Testis (tissue), 5 donors: ENCODE measurements around the gene MYO7B. TPM values are rescaled to one million over a fixed set of nuclear protein-coding genes. Genes with fewer than 3 reads are reported as not detected.

Experiments
- DNase-seq: peaks from one replicate; pipeline ENCODE4 v3.0.0-alpha.2; 2019
- H3K27ac ChIP-seq, 2 donors: fragments of 200-600 bp; sonication (generic); one replicate each; pipeline ENCODE4 v1.5.1; 2019
- H3K27me3 ChIP-seq: fragments of 200-600 bp; sonication (generic); one replicate; pipeline ENCODE4 v1.5.1; 2019
- H3K36me3 ChIP-seq: fragments of 200-600 bp; sonication (generic); one replicate; pipeline ENCODE4 v1.5.1; 2017; ENCODE audit warnings: low read depth; ENCODE audit errors: missing control alignments
- H3K4me1 ChIP-seq: fragments of 200-600 bp; sonication (generic); one replicate; pipeline ENCODE4 v1.5.1; 2019
- H3K4me3 ChIP-seq, 2 donors: fragments of 200-600 bp; sonication (generic); one replicate each; pipeline ENCODE4 v1.5.1; 2017 to 2019
- H3K9me3 ChIP-seq: fragments of 200-600 bp; sonication (generic); one replicate; pipeline ENCODE4 v1.5.1; 2017
- POLR2A ChIP-seq: fragments of 450-650 bp; IDR thresholded peaks from one replicate; pipeline ENCODE4 v1.6.1; 2017; ENCODE audit warnings: antibody characterized with exemption, mild to moderate bottlenecking, moderate library complexity
- WGBS, 2 donors: methylation state at CpG; one replicate each; pipeline ENCODE4 v1.1.5; 2018; 5-methylcytosine and 5-hydroxymethylcytosine counted together
- intact Hi-C: fragments of 100-400 bp; cut with DNase I; formaldehyde crosslinking; loops from one replicate; pipeline ENCODE4 v1.15.1; 2023; ENCODE audit warnings: low total_unique reads
- long read RNA-seq, 2 donors: transcript quantifications; one replicate each; lab custom pipeline, GENCODE V29; 2026
- polyA plus RNA-seq: library from polyadenylated mRNA; stranded (reverse); fragments of 350-450 nt; fragmentation: Illumina TruSeq; extraction: RNeasy Lipid Tissue Mini Kit (QIAGEN cat#74804); gene quantifications from one replicate; pipeline ENCODE4 v1.2.3, GENCODE V29; 2014; ENCODE audit warnings: low read depth, low replicate concordance; ENCODE audit not compliant: insufficient read depth
- total RNA-seq, 2 donors: library from RNA; depleted of rRNA; stranded (reverse); fragments of >200 nt; gene quantifications; one replicate each; pipeline ENCODE4 v1.2.3, GENCODE V29; 2016
- TF ChIP-seq, protein P1 (sequence below), 3 experiments: fragments of 450-650 bp in 2 of 3; fragments of 200-600 bp in 1 of 3; sonication (generic) in 1 of 3; IDR thresholded peaks; one replicate each; pipeline ENCODE4 v1.5.1; 2016 to 2019; ENCODE audit warnings: antibody characterized with exemption in 3 of 3, mild to moderate bottlenecking in 2 of 3, moderate library complexity in 1 of 3

The MYO7B gene
- total RNA-seq (1 to 10 TPM; 3.6 to 5.6 TPM), polyA plus RNA-seq (4.2 TPM)
- long read RNA-seq, donor 1, result 0 reads
- long read RNA-seq, donor 2, result 0 reads

DNA sequence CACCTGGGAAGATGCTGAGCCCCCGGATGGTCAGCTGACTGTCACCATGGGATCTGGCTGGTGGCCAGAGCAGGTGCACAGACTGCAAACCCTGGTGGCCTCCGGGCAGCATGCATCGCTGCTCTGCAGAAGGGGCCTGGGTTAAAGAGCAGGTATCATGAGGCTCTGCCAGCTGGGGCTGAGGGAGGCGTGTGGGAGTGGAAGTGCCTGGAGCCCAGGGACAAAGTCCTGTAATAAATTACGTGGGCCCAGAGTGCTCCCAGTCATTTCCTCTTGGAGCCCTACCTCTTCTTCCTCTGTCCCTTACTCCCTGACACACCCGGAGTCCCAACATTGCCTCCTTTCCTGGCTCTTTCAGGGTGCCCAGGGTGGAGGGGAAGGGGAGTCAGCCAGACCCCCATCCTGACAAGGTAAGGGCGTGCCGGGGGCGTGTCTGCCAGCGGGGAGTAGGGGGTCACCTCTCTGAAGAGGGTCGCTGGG lies at the start of gene MYO7B:
TSS of gene MYO7B (plus strand) at position 262 of the 480 bp plus-strand sequence. CDS start 24,040 bp downstream, outside the sequence.
- TF ChIP-seq POLR2A, result no peak
- TF ChIP-seq, protein P1, sequence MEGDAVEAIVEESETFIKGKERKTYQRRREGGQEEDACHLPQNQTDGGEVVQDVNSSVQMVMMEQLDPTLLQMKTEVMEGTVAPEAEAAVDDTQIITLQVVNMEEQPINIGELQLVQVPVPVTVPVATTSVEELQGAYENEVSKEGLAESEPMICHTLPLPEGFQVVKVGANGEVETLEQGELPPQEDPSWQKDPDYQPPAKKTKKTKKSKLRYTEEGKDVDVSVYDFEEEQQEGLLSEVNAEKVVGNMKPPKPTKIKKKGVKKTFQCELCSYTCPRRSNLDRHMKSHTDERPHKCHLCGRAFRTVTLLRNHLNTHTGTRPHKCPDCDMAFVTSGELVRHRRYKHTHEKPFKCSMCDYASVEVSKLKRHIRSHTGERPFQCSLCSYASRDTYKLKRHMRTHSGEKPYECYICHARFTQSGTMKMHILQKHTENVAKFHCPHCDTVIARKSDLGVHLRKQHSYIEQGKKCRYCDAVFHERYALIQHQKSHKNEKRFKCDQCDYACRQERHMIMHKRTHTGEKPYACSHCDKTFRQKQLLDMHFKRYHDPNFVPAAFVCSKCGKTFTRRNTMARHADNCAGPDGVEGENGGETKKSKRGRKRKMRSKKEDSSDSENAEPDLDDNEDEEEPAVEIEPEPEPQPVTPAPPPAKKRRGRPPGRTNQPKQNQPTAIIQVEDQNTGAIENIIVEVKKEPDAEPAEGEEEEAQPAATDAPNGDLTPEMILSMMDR (IDR thresholded peaks at IDR 0.05), result no peak
- intact Hi-C loops, result no loop called here
- no peak for DNase-seq
- no peaks in the 10 kb centered on the region for H3K27me3 ChIP-seq
- no peak within 1 kb of the TSS for H3K27ac ChIP-seq
- H3K9me3 ChIP-seq, result no peaks in the 10 kb centered on the region
- H3K4me3 ChIP-seq, result no peak within 1 kb of the TSS
- WGBS, 2 donors, result 65 to 71% methylated on average over 11 of the region's 11 CpGs
- no peaks in the 10 kb centered on the region for H3K4me1 ChIP-seq
- no peaks in the 10 kb centered on the region for H3K36me3 ChIP-seq

- intact Hi-C loops, result no loop called here
- no peaks in the 10 kb centered on the region for H3K27me3 ChIP-seq
- DNase-seq, result no peak
- H3K4me3 ChIP-seq, result no peak overlapping the region
- H3K27ac ChIP-seq, result no peak overlapping the region
- H3K36me3 ChIP-seq, result no peaks in the 10 kb centered on the region
- no peaks in the 10 kb centered on the region for H3K4me1 ChIP-seq
- H3K9me3 ChIP-seq, result no peaks in the 10 kb centered on the region
- WGBS, 2 donors, result 85 to 87% methylated on average over 5 of the region's 5 CpGs
- no peak for TF ChIP-seq POLR2A
- TF ChIP-seq, protein P1 (IDR thresholded peaks at IDR 0.05), result no peak
Observed at GRCh38 chr2:127485694-127486071, 49.8 kb upstream of the MYO7B start.

- no peaks in the 10 kb centered on the region for H3K27me3 ChIP-seq
- DNase-seq, result no peak
- intact Hi-C loops, result no loop called here
- H3K4me3 ChIP-seq, result no peak overlapping the region
- WGBS, 2 donors, result 93 to 94% methylated on average over 8 of the region's 8 CpGs
- no peaks in the 10 kb centered on the region for H3K9me3 ChIP-seq
- H3K4me1 ChIP-seq, result no peaks in the 10 kb centered on the region
- H3K36me3 ChIP-seq, result no peaks in the 10 kb centered on the region
- TF ChIP-seq, protein P1 (IDR thresholded peaks at IDR 0.05), result no peak
- TF ChIP-seq POLR2A, result no peak
- no peak overlapping the region for H3K27ac ChIP-seq
Observed at GRCh38 chr2:127486247-127487058, 49.0 kb upstream of the MYO7B start.

- H3K4me1 ChIP-seq, result no peaks in the 10 kb centered on the region
- no peak overlapping the region for H3K4me3 ChIP-seq
- intact Hi-C loops, result no loop called here
- WGBS, 2 donors, result 88 to 91% methylated on average over 4 of the region's 4 CpGs
- no peaks in the 10 kb centered on the region for H3K27me3 ChIP-seq
- no peak overlapping the region for H3K27ac ChIP-seq
- no peak for DNase-seq
- TF ChIP-seq, protein P1 (IDR thresholded peaks at IDR 0.05), result no peak
- TF ChIP-seq POLR2A, result no peak
- no peaks in the 10 kb centered on the region for H3K36me3 ChIP-seq
- H3K9me3 ChIP-seq, result no peaks in the 10 kb centered on the region
Observed at GRCh38 chr2:127490283-127490682, 45.2 kb upstream of the MYO7B start.
